GM18508 (cell line): ENCODE measurements around the gene NCS1.

ENCODE experiments used
- ATAC-seq: cut with Tn5 transposase; IDR thresholded peaks from one replicate; pipeline ENCODE4 v1.9.1; 2021; ENCODE audit warnings: moderate number of reproducible peaks; ENCODE audit not compliant: insufficient read depth, unreplicated experiment

The NCS1 gene

DNA sequence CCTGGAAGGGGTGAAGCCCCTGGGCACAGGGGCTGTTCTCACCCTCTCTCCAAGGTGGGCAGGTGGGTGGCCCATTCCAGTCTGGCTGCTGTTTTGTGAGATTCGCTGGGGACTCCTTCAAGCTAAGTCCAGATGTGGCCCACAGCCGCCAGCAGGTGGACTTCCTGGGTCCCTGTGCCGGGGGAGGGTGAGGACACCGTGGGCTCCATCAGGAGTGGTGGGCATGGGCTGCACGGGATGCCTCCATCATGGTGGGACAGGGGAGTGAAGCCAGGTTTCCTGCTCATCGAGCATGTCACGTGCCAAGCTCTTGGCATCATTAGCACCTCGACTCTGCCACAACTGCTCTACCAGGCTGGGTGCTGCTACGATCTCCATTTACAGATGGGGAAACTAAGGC is 1.8 kb downstream of the NCS1 start:
- no peak for ATAC-seq

DNA sequence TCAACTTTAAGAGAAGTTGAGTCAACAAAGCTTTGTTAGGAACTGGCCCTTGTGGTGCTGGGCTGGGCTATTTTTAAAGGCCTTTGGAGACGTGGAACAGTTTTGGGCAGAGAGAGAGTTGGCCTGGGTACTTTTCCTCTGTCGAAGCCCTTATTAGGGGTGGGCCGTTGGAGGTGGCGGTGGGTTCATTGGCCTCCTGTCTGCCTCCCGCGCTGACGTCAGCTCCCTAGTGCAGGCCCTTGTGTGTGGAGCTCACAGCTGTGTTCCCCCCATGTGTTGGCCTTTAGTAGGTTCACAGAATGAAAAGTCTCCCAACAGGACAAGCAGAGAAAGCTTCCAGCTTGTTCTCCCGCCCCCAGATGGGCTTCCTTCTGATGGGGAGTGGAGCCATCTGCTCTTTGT is 2.7 kb downstream of the NCS1 start:
- no peak for ATAC-seq

DNA sequence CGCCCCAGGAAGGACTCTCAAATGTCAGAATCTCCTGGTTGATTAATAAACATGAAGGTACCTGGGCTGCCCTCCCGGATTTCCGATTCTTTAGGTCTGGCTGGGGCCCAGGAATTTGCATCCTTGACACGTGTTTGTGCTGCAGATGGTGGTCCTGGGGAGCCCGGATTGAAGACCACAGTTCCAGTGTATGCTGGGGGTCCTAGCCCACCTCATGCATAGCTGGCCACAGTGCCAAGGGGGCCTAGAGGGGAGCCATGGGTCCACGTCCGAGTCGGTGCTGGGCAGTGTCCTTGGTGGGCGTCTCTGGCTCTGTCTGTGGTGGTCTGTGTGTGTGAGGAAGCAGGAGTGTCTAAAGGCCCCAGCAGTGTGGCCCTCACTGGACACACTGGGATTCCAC is 3.2 kb downstream of the NCS1 start:
- ATAC-seq, result no peak

DNA sequence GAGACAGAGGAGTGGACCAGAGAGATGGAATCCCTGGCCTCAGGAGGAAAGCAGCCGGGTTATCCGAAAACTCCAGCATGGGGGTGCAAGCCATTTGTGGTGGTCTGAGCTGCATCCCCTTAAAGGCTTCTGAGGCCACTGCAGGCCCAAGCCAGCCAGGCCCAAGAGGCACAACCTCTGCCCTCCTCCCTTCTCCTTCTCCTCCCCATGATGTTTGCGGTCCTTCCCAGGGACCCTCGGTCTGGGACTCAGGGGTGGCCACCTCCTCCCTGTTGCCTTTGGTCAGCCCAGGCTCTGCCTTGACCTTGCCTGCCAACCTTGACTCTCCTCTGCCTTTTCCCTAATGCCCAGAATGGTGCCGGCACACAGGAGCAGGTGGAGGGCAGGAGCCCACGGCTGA is 4.6 kb downstream of the NCS1 start:
- no peak for ATAC-seq

DNA sequence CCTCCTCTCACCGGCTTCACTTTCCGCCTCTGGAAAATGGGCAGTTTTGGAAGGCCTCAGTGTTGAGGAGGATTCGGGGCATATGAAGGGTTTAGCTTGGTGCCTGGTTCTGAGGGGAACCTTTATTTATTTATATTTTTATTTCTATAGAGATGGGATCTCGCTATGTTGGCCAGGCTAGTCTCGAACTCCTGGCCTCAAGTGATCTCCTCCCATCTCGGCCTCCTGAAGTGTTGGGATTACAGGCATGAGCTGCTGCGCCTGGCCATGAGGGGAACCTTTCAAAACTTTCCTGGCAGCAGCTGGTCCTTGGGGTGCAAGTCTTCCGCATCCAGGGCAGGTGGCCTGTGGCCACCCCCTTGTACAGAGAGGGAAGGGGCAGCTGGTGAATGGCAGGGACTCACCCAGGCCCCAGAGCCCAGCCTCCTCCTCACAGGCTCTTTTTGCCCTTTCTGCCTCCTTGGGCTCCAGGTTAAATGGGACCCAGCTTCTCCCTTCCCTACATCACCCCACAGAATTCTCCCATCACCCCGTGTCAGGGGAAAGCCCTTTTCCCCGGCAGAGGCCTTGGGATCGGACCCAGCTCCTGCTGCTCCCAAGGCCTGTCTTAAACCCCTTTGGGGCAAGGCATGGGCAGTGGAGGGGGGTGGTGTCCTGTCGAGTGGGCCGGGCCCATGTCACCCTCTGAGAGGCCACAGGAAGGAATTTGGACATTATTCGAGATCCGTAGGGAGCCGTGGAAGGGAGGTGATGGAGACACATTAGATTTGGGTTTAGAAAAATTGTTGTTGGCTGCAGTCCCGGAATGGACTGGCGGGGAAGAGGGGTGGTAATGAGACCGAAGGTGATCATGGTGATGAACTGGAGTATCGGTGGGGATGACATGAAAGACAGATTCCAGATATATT is 5.9 kb downstream of the NCS1 start:
- ATAC-seq, result no peak

DNA sequence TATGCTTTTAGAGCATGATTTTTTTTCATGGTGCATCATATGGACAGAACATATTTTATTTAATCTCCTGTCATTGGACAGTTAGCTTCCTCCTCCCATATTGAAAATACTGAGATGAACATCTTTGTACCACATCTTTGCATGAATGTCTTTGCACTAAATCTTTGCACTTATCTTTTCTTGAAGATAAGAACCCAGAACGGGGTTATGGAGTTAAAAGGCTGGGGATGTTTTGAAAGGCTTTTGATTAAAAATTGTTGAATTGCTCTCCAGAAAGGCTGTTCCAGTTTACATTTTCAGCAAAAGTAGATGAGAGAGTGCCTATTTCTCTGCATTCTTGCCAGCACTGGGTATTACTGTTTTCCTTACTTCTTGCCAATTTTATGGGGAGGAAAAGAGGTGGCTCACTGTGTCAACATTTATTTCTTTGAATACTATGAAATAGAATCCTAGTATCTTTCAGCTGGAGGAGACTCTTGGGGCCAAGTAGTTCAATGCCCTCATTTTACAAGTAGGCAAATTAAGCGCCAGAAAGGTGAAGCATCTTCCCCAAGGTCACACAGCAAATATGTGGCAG is 7.2 kb downstream of the NCS1 start:
- ATAC-seq, result no peak

DNA sequence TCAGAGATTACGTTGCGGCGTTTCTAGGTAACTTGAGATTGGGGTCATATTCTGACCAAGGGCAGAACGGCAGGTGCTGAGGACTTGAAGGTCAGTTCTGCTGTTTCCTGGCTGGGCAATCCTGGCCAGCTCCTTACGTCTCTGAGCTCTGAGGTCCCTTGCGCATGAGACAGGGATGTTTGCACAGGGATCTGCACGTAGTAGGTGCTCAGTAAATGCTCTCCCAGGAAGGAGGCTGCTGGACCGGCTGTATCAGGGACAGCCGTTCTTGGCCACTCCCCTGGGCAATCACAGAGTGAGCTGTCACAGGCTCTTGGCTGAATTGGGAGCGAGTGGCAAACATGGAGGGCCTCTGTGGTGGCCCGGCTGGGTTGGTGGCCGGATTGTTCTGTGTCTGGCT is 8.3 kb downstream of the NCS1 start:
- ATAC-seq, result no peak

DNA sequence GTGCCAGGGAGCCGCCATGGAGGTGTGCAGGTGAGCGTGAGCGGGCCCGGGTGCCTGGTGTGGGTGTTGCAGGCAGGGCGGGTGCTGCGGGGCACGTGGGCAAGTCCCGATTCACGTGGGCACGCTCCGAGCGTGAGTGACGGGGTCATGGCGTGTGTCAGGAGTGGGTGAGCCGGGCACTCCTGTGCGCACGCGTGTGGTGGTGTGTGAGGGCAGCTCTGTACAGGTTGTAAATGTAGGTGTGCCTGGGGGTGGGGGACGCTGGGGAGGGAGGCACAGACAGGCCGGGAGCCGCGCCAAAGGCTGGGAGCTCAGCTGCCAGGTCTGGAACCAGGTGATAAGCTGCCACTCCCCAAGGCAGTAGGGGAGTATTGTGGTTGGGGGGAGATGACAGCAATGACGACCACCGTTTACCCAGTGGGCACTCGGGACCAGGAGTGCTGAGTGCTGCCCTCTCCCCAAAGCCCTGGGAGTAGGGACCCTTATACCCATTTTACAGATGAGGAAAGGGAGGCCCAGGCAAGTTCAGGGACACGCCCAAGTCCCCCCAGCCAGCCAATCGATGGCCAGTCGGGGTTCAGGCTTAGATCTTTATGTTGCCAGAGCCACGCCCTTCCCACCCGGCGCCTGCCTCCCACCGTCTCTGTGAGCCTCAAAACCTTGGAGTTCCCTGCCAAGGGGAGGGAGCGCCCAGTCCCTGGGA is 9.6 kb downstream of the NCS1 start:
- ATAC-seq, result no peak

DNA sequence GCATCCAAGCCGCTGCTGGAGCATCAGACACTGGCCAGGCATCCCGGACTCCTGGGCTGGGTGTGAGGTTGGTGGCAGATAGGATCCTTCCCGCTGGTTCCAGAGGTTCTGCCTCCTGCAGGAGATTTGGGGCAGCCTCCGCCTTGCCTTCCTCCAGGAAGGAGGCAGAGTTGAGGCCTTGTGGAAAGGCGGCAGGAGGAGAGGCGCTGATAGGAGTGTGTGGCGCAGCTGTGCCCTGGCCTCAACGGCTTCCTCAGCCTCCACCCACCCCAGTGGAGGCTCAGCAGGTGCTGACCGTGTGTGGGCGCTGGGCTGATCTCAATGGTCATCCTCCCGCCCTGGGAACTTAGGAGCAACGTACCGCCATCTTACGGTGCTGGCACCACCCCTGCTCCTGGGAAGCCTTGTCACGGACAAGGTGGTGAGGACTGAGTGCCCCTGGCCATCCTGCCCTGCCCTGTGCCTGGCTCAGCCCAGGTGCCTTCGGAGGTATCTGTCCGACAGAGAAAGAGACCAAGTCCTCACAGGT is 10.2 kb downstream of the NCS1 start:
- ATAC-seq, result no peak

DNA sequence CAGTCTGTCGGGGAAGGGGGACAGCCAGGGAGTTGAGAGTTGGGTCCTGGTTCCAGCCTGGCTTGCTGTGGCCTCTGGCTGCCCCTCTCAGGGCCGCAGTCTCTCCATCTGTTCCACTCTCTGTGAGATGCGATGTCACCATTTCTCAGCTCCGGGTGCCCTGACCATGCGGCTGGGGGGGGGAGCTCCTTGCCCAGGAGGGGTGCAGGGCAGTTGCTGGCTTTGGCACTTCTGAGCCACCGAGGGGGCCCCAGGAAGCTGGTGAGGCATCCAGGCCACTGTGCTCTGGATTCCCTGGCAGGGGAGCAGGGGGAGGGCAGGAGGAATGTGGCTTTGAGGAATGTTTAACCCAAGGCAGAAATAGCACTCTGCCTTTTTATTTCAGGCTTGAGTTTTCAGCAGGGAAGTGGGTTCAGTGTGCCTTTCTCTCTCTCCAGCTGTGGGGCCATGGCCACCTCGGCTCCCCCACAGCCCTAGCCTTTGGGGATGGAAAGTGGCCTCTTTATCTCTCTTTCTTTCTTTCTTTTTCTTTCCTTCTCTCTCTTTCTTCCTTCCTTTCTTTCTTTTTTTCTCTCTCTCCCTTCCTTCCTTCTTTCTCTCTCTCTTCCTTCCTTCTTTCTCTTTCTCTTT is 11.0 kb downstream of the NCS1 start:
- ATAC-seq, result no peak

DNA sequence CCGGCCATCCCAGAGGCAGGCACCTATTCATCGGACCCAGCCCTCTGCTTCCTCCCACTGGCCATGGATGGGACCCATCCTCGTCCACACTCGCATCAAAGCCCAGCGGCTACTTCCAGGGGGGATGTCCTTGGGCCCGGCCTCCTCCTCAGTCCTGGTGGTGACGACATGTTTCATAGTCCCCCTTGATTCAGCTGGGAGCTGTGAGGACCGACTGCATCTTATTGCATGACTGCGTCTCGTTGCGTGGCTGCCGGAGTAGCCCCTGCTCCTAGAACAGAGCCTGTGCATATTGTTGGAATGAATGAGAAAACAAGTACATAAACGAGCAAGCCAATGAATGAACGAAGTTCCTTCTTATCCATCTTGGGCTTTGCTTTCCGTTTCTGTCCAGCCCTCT is 12.8 kb downstream of the NCS1 start:
- no peak for ATAC-seq

DNA sequence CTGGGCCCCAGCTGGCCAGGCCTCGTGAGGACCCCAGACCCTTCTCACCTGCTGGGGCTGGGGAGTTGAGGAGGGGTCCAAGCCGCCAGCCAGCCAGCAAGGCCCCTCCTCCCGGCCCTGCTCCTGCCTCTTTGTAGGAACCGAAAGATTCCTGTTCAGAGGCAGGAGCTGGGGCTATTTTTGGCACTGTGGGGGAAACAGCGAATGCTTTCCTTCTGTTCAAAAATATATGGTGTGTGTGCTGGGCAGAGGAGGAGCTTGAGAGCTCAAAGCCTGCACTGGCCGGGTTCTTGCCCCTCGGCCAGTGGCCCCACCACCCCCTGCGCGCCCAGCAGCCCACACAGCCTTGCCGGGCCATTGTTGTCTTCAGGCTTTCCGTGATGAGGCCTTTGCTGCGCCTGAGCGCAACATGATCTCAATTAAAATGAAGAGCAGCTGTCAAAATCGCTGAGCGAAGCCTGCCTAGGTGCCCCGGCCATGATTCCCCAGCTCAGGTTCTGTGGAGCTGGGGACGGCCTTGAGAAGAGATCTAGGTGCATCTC is 13.4 kb downstream of the NCS1 start:
- no peak for ATAC-seq

DNA sequence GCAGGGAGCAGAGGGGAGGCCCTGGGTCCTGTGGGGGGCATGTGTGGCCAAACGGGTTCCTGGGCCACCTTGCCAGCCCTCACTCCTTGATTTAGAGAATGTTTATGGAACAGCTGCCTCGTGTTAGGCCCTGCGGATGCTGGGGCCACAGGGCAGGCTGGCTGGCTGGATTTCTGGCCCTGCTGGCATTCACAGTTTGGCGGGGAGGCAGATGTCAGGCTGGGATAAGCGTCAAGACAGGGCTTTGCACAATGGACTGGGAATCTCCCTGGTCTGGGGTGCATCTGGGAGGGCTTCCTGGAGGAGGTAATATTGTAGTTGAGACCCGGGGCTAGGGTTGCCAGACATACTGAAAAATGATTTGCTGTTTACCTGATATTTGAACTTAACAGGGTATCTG is 13.8 kb downstream of the NCS1 start:
- ATAC-seq, result no peak

DNA sequence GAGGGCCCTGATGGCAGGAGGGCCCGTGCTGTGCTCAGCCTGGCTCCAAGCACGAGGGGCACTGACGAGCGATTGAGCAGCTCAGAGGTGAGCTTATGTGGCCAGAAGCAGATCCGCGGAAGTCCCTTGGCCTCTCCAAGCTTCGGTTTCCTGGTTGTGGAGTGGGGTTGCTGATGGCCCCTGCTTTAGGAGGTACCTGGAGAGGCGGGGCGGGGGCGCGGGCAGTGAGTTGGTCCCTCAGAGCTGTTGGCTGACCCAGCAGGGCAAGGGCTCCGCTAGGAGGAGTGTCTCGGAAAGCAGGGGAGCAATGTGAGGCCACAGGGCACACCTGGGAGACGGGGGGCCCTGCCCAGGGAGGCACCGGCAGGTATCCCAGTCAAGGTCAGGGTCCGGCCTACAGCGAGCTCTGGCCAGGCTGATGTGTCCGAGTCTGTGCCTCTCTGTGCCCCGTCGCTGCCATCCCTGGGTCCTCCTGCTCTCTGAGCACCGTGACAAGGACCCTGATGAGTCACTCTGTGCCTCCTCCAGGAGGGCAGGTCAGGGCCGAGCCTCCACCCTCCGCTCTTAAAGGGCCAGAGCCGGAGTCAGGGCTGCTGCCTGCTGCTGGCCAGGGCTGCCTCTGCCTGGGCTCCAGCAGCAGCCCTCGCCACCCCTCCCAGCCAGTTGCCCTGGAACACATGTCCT is 14.8 kb downstream of the NCS1 start:
- no peak for ATAC-seq

DNA sequence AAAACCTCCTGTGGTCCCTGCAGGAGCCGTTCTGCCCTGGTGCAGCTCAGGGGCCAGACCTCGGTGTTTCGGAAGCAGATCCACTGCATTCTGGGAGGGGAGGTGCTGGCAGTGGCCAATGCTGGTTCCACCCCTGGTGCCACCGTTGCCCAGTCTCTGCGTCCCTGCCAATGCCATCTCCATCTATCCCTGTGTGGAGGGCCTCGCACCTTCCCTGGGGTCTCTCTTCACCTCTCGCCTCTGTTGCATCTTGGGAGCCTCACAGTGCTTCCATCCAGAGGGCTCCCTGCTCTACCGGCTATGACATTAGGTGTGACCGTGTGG is 15.3 kb downstream of the NCS1 start:
- ATAC-seq, result no peak

DNA sequence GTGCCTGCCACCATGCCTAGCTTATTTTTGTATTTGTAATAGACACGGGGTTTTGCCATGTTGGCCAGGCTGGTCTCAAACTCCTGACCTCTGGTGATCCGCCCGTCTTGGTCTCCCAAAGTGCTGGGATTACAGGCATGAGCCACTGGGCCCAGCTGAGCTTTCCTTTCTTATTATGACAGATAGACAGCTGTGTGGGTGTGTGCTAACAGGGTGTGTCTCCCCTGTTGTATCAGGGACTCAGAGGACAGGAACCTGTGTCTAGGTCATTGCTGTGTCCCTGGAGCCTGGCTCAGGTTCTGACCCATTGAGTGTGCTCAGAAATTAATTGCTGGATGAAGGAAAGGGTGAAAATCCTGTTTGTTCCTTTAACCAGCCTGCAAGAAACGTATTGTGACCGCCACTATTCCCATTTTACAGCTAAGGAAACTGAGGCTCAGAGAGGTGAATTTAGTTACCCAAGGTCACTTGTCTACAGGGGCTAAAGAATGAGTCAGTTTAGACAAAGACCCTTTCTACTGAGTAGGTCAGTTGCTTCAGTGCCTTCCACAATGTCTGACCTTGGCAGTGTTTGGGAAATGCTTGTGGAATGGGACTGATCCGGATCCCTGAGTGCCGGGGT is 16.8 kb downstream of the NCS1 start:
- ATAC-seq, result no peak

DNA sequence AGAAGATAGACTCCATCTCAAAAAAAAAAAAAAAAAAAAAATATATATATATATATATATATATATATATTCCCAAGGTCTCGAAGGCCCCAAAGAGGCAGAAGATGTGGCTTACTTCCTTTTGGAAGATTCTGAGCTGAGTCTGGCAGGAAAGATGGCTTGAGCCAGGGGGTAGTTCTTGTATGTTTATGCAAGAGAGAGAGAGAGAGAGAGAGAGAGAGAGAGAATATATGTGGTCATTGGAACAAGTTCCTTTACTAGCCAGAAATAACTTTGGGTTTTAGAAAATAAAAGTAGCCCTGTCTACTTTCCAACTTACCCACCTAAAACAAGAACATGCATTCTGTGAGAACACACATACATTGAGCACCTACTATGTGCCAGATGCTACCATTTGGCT is 17.6 kb downstream of the NCS1 start:
- ATAC-seq, result no peak

DNA sequence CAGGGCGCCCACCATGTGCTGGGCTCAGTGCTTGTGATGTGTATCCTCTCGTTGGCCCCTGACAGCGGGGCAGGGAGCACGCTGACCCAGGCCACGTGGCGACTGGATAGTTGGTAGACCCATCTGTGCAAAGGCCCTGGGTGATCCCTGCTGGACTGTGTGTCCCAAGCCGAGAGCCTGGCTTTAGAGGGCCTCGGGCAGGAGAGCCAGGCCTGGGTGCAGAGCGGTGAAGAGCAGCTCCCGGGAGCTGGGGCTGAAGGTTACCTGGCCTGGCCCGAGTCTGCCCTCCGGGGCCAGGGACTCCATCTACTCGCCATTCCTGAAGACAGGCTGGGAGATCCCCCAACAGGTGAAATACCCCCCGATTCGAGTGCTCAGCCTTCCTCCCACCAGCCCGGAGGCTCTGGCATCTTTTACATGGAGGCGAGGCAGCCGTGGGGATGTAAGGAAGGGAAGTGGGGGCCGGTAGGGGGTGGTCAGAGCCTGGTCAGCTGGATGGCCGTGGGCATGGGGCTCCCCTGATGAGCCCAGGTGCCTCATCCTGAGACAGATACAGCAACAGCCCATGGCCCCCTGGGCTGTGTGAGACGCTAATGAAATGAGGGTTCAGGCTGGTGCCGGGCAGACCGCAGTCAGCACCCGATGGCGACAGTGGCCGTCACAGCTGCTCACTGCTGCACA is 19.0 kb downstream of the NCS1 start:
- no peak for ATAC-seq

DNA sequence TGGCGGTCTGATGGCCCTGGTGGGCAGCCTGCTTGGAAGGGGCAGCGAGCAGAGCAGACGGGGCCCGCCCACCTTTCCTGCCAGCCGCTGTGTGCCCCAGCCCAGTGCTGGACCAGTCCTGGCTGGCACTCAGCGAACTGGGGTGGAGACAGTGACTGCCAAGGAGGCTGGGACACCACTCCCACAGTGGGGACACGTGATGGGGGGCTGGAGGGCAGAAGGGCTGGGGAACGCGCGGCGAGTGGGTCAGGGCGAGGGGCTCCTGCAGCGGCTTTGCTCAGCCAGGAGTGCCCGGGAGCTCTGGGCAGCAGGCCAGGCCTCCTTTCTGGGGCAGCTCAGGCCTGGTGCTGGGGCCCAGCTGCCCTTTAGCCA is 19.5 kb downstream of the NCS1 start:
- ATAC-seq, result no peak
